ENCODE results near the gene KRTAP4-12.
"Not testable (repeated sequence)": the region's sequence is repeated elsewhere in the genome, so short reads cannot be mapped to it uniquely, and the experiment has no call there.

DNA sequence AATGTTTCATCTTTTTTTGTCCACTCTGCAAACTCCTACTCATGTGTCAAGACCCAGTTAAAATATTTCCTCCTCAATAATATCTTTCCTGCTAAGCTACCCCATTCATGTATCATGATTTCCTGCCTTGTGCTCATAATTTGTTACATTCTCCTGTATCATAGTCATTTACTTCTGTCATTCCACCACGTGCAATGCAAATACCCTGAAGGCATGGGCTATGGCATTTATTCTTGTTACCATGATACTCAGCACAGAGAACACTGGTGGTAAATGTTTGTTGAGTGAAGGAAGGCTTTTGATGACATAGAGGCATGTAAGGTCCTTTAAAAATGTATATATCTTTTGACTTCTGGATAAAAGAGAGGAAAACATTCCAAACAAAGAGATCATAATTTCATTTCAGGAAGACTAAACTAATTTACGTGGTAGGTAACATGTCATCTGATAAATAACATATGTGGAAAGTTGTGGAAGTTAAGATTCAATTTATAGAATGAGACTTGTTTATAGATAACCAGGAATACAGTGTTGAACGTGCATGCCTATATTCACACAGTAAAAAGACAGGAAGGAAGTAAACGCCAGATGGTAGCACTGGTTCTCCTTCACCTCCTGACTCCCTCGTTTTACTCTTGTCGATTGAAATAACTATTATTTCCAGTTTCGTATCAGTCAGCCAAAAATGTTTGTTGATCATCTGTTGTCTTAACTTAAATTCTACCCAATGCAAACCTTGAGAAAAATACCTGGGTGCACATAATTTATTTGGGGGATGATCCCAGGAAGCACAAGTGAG lies 24.1 kb downstream of the KRTAP4-12 start:
- TF ChIP-seq, protein P1, sequence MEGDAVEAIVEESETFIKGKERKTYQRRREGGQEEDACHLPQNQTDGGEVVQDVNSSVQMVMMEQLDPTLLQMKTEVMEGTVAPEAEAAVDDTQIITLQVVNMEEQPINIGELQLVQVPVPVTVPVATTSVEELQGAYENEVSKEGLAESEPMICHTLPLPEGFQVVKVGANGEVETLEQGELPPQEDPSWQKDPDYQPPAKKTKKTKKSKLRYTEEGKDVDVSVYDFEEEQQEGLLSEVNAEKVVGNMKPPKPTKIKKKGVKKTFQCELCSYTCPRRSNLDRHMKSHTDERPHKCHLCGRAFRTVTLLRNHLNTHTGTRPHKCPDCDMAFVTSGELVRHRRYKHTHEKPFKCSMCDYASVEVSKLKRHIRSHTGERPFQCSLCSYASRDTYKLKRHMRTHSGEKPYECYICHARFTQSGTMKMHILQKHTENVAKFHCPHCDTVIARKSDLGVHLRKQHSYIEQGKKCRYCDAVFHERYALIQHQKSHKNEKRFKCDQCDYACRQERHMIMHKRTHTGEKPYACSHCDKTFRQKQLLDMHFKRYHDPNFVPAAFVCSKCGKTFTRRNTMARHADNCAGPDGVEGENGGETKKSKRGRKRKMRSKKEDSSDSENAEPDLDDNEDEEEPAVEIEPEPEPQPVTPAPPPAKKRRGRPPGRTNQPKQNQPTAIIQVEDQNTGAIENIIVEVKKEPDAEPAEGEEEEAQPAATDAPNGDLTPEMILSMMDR (IDR thresholded peaks at IDR 0.05; ENCODE audit: insufficient read depth, low read depth, low read length) = not testable (repeated sequence)
- not testable (repeated sequence) for TF ChIP-seq EZH2 (IDR thresholded peaks at IDR 0.05; ENCODE audit: insufficient read depth, low read length)

All from astrocyte (in vitro differentiated cells and primary cell).